Naive thymus-derived CD4-positive, alpha-beta T cell (primary cell): ENCODE measurements around the gene HOXA3. TPM values are rescaled to one million over a fixed set of nuclear protein-coding genes. Genes with fewer than 3 reads are reported as not detected.

Source experiments
- ATAC-seq: fragments of 150-1000 bp; cut with Tn5 transposase; 2 replicates; pipeline ENCODE4 v1.10.0; 2021; ENCODE audit warnings: mild to moderate bottlenecking, moderate library complexity
- CTCF ChIA-PET: fragments of 350-600 bp; sonication (Branson Sonifier 250); formaldehyde crosslinking; loops from one replicate; lab custom pipeline; 2021; ENCODE audit warnings: antibody characterized with exemption; lab: Charles Lee
- POLR2A ChIA-PET: fragments of 350-600 bp; sonication (Branson Sonifier 250); formaldehyde crosslinking; loops from one replicate; lab custom pipeline; 2021; ENCODE audit warnings: antibody characterized with exemption, inconsistent platforms; lab: Charles Lee
- DNase-seq, 9 donors: peaks; one replicate each; pipeline versions ENCODE4 v3.0.0 to v3.0.0-alpha.2; 2020 to 2022; ENCODE audit warnings: mixed read lengths in 1 of 9
- H3K27ac ChIP-seq: one replicate; pipeline ENCODE4 v1.7.0; 2013; ENCODE audit warnings: mild to moderate bottlenecking, low read depth, low read length, moderate library complexity
- H3K27me3 ChIP-seq, 2 donors: one replicate each; pipeline ENCODE4 v1.7.0; 2013; ENCODE audit warnings: low read length in 2 of 2, mild to moderate bottlenecking in 2 of 2, moderate library complexity in 2 of 2; ENCODE audit not compliant: control insufficient read depth in 2 of 2, insufficient read depth in 2 of 2
- H3K36me3 ChIP-seq, 3 experiments: 1 replicate in 2 of 3; 2 replicates in 1 of 3; pipeline ENCODE4 v1.7.0; 2013; ENCODE audit warnings: low read length in 3 of 3, mild to moderate bottlenecking in 3 of 3, moderate library complexity in 1 of 3; ENCODE audit not compliant: insufficient read depth in 3 of 3, control insufficient read depth in 2 of 3
- H3K4me1 ChIP-seq, 2 donors: one replicate each; pipeline ENCODE4 v1.7.0; 2013; ENCODE audit warnings: low read length in 2 of 2, mild to moderate bottlenecking in 2 of 2, moderate library complexity in 1 of 2; ENCODE audit not compliant: control insufficient read depth in 2 of 2, insufficient read depth in 2 of 2
- H3K4me3 ChIP-seq: 2 replicates; pipeline ENCODE4 v1.7.0; 2013; ENCODE audit warnings: mild to moderate bottlenecking, low read length
- H3K9me3 ChIP-seq, 3 experiments: 1 replicate in 2 of 3; 2 replicates in 1 of 3; pipeline ENCODE4 v1.7.0; 2013; ENCODE audit warnings: low read length in 3 of 3; ENCODE audit not compliant: control insufficient read depth in 2 of 3
- H3K27ac Mint-ChIP-seq, 9 donors: one replicate each; pipeline ENCODE4 v1.8.0; 2020 to 2022; ENCODE audit warnings: mixed read lengths in 9 of 9, mild to moderate bottlenecking in 8 of 9, moderate library complexity in 5 of 9, inconsistent platforms in 2 of 9
- H3K27me3 Mint-ChIP-seq, 5 donors: one replicate each; pipeline ENCODE4 v1.8.0; 2021 to 2022; ENCODE audit warnings: mixed read lengths in 5 of 5, mild to moderate bottlenecking in 1 of 5
- H3K36me3 Mint-ChIP-seq, 5 donors: one replicate each; pipeline ENCODE4 v1.8.0; 2020 to 2022; ENCODE audit warnings: mixed read lengths in 5 of 5, mild to moderate bottlenecking in 3 of 5, inconsistent platforms in 1 of 5
- H3K4me1 Mint-ChIP-seq, 7 donors: one replicate each; pipeline ENCODE4 v1.8.0; 2020 to 2022; ENCODE audit warnings: mixed read lengths in 7 of 7, mild to moderate bottlenecking in 3 of 7, inconsistent platforms in 1 of 7
- H3K4me3 Mint-ChIP-seq, 10 donors: one replicate each; pipeline ENCODE4 v1.8.0; 2020 to 2022; ENCODE audit warnings: mild to moderate bottlenecking in 10 of 10, mixed read lengths in 10 of 10, moderate library complexity in 6 of 10, inconsistent platforms in 2 of 10
- H3K9me3 Mint-ChIP-seq, 11 donors: one replicate each; pipeline ENCODE4 v1.8.0; 2020 to 2022; ENCODE audit warnings: mixed read lengths in 11 of 11, mild to moderate bottlenecking in 4 of 11, inconsistent platforms in 1 of 11, moderate library complexity in 1 of 11
- intact Hi-C, 2 donors: fragments of 100-400 bp; cut with micrococcal nuclease; formaldehyde crosslinking; loops; one replicate each; pipeline ENCODE4 v1.15.1; 2023
- polyA plus RNA-seq, 2 donors: library from polyadenylated mRNA; unstranded; fragments of 300-500 nt; fragmentation: Illumina TruSeq; gene quantifications; one replicate each; pipeline ENCODE4 v1.2.3, GENCODE V29; 2021
- total RNA-seq, 6 experiments: library from RNA in 5 of 6; stranded (reverse) in 5 of 6; gene quantifications; 1 replicate in 5 of 6; 2 replicates in 1 of 6; pipeline ENCODE4 v1.2.3 and lab custom pipeline; 2021 to 2026

The HOXA3 gene
- total and polyA plus RNA-seq, 7 experiments from 2014 or later, result 0.12 TPM; not detected in 6

GRCh38 chr7:27176524-27176845 is 24.1 kb upstream of the HOXA3 start:
- CTCF ChIA-PET, result interaction anchor here (0.8 to 2.7 kb wide), 3 partner anchors 10 to 811 kb away, joined by 3 to 8 read pairs (median 4); no protein-coding TSS in a partner anchor
- H3K27me3 ChIP-seq, result peaks cover 18 to 59% of the 10 kb centered on the region in 2 donors
- Mint-ChIP-seq H3K9me3 (peaks cover 0 to 9% (median 2%) of the 10 kb centered on the region in 11 donors), H3K36me3 (no peaks in the 10 kb centered on the region), H3K4me3 (peak overlapping the region in 1 of 10 donors; percentile 5), H3K4me1 (peaks cover 14 to 23% (median 20%) of the 10 kb centered on the region in 7 donors), H3K27me3 (peaks cover 63 to 73% (median 69%) of the 10 kb centered on the region in 5 donors), H3K27ac (no peak overlapping the region)
- H3K27ac ChIP-seq, result no peak overlapping the region
- H3K36me3 ChIP-seq, result no peaks in the 10 kb centered on the region
- DNase-seq (no peak), ATAC-seq (no peak)
- intact Hi-C loops, result no loop called here
- H3K4me3 ChIP-seq, result no peak overlapping the region
- H3K4me1 ChIP-seq, result peaks cover 14 to 20% of the 10 kb centered on the region in 2 donors
- POLR2A ChIA-PET, result no interaction called here
- H3K9me3 ChIP-seq, result no peaks in the 10 kb centered on the region

GRCh38 chr7:27175626-27176523 is 23.5 kb upstream of the HOXA3 start:
- Mint-ChIP-seq H3K27ac (no peak overlapping the region), H3K9me3 (peaks cover 0 to 9% (median 2%) of the 10 kb centered on the region in 11 donors), H3K4me3 (no peak overlapping the region), H3K36me3 (no peaks in the 10 kb centered on the region), H3K4me1 (peaks cover 16 to 29% (median 21%) of the 10 kb centered on the region in 7 donors), H3K27me3 (peaks cover 63 to 77% (median 69%) of the 10 kb centered on the region in 5 donors)
- no peak overlapping the region for H3K27ac ChIP-seq
- no peak for ATAC-seq
- intact Hi-C loops, result no loop called here
- H3K9me3 ChIP-seq, result no peaks in the 10 kb centered on the region
- peaks cover 16 to 20% of the 10 kb centered on the region in 2 donors for H3K4me1 ChIP-seq
- no peak for DNase-seq
- peaks cover 23 to 62% of the 10 kb centered on the region in 2 donors for H3K27me3 ChIP-seq
- H3K36me3 ChIP-seq, result no peaks in the 10 kb centered on the region
- ChIA-PET POLR2A (no interaction called here), CTCF (interaction anchor here (0.9 to 2.7 kb wide), 2 partner anchors 11 to 27 kb away, joined by 4 to 8 read pairs; no protein-coding TSS in a partner anchor)
- H3K4me3 ChIP-seq, result no peak overlapping the region

- Histone ChIP-seq H3K4me1 (peaks cover 16 to 20% of the 10 kb centered on the region in 2 donors), H3K27ac (no peak overlapping the region), H3K36me3 (no peaks in the 10 kb centered on the region), H3K9me3 (no peaks in the 10 kb centered on the region), H3K4me3 (no peak overlapping the region), H3K27me3 (peaks cover 29 to 62% of the 10 kb centered on the region in 2 donors)
- Mint-ChIP-seq H3K27ac (peak overlapping the region in 3 of 9 donors; percentile 44 to 66 (median 57)), H3K9me3 (peaks cover 0 to 13% (median 2%) of the 10 kb centered on the region in 11 donors), H3K4me1 (peaks cover 13 to 34% (median 22%) of the 10 kb centered on the region in 7 donors), H3K4me3 (peak overlapping the region in 9 of 10 donors; percentile 14 to 75 (median 54)), H3K27me3 (peaks cover 66 to 80% (median 74%) of the 10 kb centered on the region in 5 donors), H3K36me3 (no peaks in the 10 kb centered on the region)
- DNase-seq (no peak), ATAC-seq (no peak)
- intact Hi-C loops, result loop anchor here in 1 of 2 donors (1.0 to 5.0 kb wide), 2 partner anchors 9 to 973 kb away; partner anchors contain the start of genes CBX3 and HNRNPA2B1
- POLR2A ChIA-PET, result interaction anchor here (1.1 kb wide), 1 partner anchor 24 kb away, joined by 4 read pairs; no protein-coding TSS in a partner anchor
- CTCF ChIA-PET, result no interaction called here
Measured at GRCh38 chr7:27174874-27175625, 22.7 kb upstream of the HOXA3 start.

GRCh38 chr7:27173956-27174873 is 21.8 kb upstream of the HOXA3 start, which contains the start of gene HOXA10:
TSS of gene HOXA10 (minus strand) at chr7:27174320. CDS start at chr7:27174306, 14 bp downstream.
- Histone ChIP-seq H3K9me3 (no peaks in the 10 kb centered on the region), H3K27me3 (peaks cover 25 to 58% of the 10 kb centered on the region in 2 donors), H3K4me1 (peaks cover 15 to 16% of the 10 kb centered on the region in 2 donors), H3K27ac (no peak within 1 kb of the TSS), H3K36me3 (no peaks in the 10 kb centered on the region), H3K4me3 (peak within 1 kb of the TSS; percentile 36)
- peak within 1 kb of the TSS in 3 of 9 donors; percentile 44 to 70 (median 57) for H3K27ac Mint-ChIP-seq
- CTCF ChIA-PET, result interaction anchor here (0.9 kb wide), 1 partner anchor 8 kb away, joined by 4 read pairs; no protein-coding TSS in a partner anchor
- peaks cover 0 to 11% (median 2%) of the 10 kb centered on the region in 11 donors for H3K9me3 Mint-ChIP-seq
- H3K36me3 Mint-ChIP-seq, result no peaks in the 10 kb centered on the region
- ATAC-seq (peak; percentile 37), DNase-seq (peak in 3 of 9 donors; percentile 14 to 19 (median 15))
- peak within 1 kb of the TSS in 9 of 10 donors; percentile 50 to 79 (median 69) for H3K4me3 Mint-ChIP-seq
- peaks cover 63 to 72% (median 68%) of the 10 kb centered on the region in 5 donors for H3K27me3 Mint-ChIP-seq
- intact Hi-C loops, result loop anchor here (1.0 to 5.0 kb wide), 6 partner anchors 10 to 972 kb away; partner anchors contain the start of genes CBX3 (in 1 of the 2), HNRNPA2B1 (in 1 of the 2) and HOXA7 (in 1 of the 2)
- peaks cover 9 to 32% (median 18%) of the 10 kb centered on the region in 7 donors for H3K4me1 Mint-ChIP-seq
- POLR2A ChIA-PET, result interaction anchor here (1.1 kb wide), 1 partner anchor 25 kb away, joined by 4 read pairs; no protein-coding TSS in a partner anchor

GRCh38 chr7:27173511-27173955 is 21.1 kb upstream of the HOXA3 start:
- Histone ChIP-seq H3K36me3 (no peaks in the 10 kb centered on the region), H3K27ac (no peak overlapping the region), H3K4me3 (peak overlapping the region; percentile 36), H3K4me1 (peaks cover 16 to 21% of the 10 kb centered on the region in 2 donors), H3K27me3 (peaks cover 27 to 59% of the 10 kb centered on the region in 2 donors), H3K9me3 (no peaks in the 10 kb centered on the region)
- H3K4me1 Mint-ChIP-seq, result peaks cover 13 to 38% (median 22%) of the 10 kb centered on the region in 7 donors
- ATAC-seq (peak; percentile 81), DNase-seq (peak in 3 of 9 donors; percentile 47 to 51 (median 51))
- H3K36me3 Mint-ChIP-seq, result peaks cover 0 to 4% (median 0%) of the 10 kb centered on the region in 5 donors
- ChIA-PET POLR2A (interaction anchor here (1.1 to 1.8 kb wide), 3 partner anchors 17 to 26 kb away, joined by 3 to 4 read pairs (median 4); partner anchors contain the start of gene HOXA7), CTCF (interaction anchor here (0.9 kb wide), 1 partner anchor 9 kb away, joined by 4 read pairs; no protein-coding TSS in a partner anchor)
- peak overlapping the region in 3 of 10 donors; percentile 49 to 79 (median 75) for H3K4me3 Mint-ChIP-seq
- H3K27me3 Mint-ChIP-seq, result peaks cover 61 to 70% (median 67%) of the 10 kb centered on the region in 5 donors
- intact Hi-C loops, result loop anchor here (1.0 to 5.0 kb wide), 5 partner anchors 12 to 971 kb away; partner anchors contain the start of genes CBX3 (in 1 of the 2), HNRNPA2B1 (in 1 of the 2) and HOXA7 (in 1 of the 2)
- peaks cover 0 to 16% (median 2%) of the 10 kb centered on the region in 11 donors for H3K9me3 Mint-ChIP-seq
- no peak overlapping the region for H3K27ac Mint-ChIP-seq
